Transverse colon (tissue), 4 donors: ENCODE results near the gene TBC1D19.

Experiments used
- EP300 ChIP-seq: sonication (generic); formaldehyde crosslinking; IDR thresholded peaks from one replicate; pipeline ENCODE4 v1.6.1; 2017; ENCODE audit warnings: antibody characterized with exemption, low read depth
- POLR2A ChIP-seq: fragments of 450-650 bp; IDR thresholded peaks from one replicate; pipeline ENCODE4 v1.6.1; 2016; ENCODE audit warnings: antibody characterized with exemption, mild to moderate bottlenecking, moderate library complexity
- POLR2AphosphoS5 ChIP-seq, 3 donors: sonication (generic); formaldehyde crosslinking; IDR thresholded peaks; one replicate each; pipeline ENCODE4 v1.6.1; 2016; ENCODE audit warnings: antibody characterized with exemption in 3 of 3
- TF ChIP-seq, protein P1 (sequence below), 5 experiments: fragments of 200-600 bp in 3 of 5; fragments of 450-650 bp in 2 of 5; sonication (generic) in 3 of 5; IDR thresholded peaks; 1 replicate in 2 of 5; 2 replicates in 3 of 5; pipeline ENCODE4 v1.5.1; 2016 to 2017; ENCODE audit warnings: antibody characterized with exemption in 5 of 5, inconsistent platforms in 3 of 5, mild to moderate bottlenecking in 2 of 5, moderate library complexity in 1 of 5

DNA sequence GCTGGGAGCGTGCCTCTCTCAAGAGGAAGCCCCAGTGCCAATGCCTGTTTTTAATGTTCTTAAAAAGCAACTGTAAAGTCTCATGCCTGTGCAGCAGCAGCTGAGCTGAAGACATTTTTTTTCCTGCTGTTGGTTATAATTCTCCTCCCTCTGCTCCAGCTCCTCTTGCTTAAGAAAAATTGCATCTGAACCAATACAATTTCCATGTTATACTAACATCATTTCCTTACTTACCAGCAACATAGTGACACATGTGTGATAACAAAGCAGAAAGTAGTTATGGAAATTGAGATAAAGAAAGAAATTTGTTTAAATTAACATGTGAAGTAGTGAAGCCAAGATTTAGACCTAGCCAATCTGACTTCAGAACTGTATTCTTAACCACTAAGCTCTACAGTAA lies 101.4 kb downstream of the TBC1D19 start:
- TF ChIP-seq, protein P1, sequence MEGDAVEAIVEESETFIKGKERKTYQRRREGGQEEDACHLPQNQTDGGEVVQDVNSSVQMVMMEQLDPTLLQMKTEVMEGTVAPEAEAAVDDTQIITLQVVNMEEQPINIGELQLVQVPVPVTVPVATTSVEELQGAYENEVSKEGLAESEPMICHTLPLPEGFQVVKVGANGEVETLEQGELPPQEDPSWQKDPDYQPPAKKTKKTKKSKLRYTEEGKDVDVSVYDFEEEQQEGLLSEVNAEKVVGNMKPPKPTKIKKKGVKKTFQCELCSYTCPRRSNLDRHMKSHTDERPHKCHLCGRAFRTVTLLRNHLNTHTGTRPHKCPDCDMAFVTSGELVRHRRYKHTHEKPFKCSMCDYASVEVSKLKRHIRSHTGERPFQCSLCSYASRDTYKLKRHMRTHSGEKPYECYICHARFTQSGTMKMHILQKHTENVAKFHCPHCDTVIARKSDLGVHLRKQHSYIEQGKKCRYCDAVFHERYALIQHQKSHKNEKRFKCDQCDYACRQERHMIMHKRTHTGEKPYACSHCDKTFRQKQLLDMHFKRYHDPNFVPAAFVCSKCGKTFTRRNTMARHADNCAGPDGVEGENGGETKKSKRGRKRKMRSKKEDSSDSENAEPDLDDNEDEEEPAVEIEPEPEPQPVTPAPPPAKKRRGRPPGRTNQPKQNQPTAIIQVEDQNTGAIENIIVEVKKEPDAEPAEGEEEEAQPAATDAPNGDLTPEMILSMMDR (IDR thresholded peaks at IDR 0.05) = no peak
- TF ChIP-seq POLR2A (no peak), POLR2AphosphoS5 (IDR thresholded peaks at IDR 0.05) (no peak), EP300 (no peak)
